Esophagus squamous epithelium (tissue), 5 donors: ENCODE data around the gene PUS7. TPM values are rescaled to one million over a fixed set of nuclear protein-coding genes. Genes with fewer than 3 reads are reported as not detected.
A peak's percentile ranks its signal among the peaks of the same experiment; 100 is the strongest.
"Not testable (repeated sequence)": the region's sequence is repeated elsewhere in the genome, so short reads cannot be mapped to it uniquely, and the experiment has no call there.

ENCODE experiments used
- DNase-seq: peaks from one replicate; lab custom pipeline; 2025; lab: John Stamatoyannopoulos, UW
- H3K27ac ChIP-seq, 4 donors: fragments of 200-600 bp; sonication (generic); one replicate each; pipeline ENCODE4 v1.5.1; 2016 to 2019; ENCODE audit warnings: mild to moderate bottlenecking in 1 of 4
- H3K27me3 ChIP-seq, 4 donors: fragments of 200-600 bp; sonication (generic); 1 replicate in 3 of 4; 2 replicates in 1 of 4; pipeline versions ENCODE4 v1.5.1 to v1.6.0; 2017 to 2021; ENCODE audit warnings: antibody characterized with exemption in 1 of 4
- H3K36me3 ChIP-seq, 3 donors: fragments of 200-600 bp; sonication (generic); one replicate each; pipeline ENCODE4 v1.5.1; 2016 to 2019
- H3K4me1 ChIP-seq, 3 donors: fragments of 200-600 bp; sonication (generic); one replicate each; pipeline ENCODE4 v1.5.1; 2017 to 2019
- H3K4me3 ChIP-seq, 4 donors: fragments of 200-600 bp; sonication (generic); 1 replicate in 3 of 4; 2 replicates in 1 of 4; pipeline ENCODE4 v1.5.1; 2016 to 2019; ENCODE audit warnings: mild to moderate bottlenecking in 2 of 4, moderate library complexity in 1 of 4
- H3K9me3 ChIP-seq, 3 donors: fragments of 200-600 bp; sonication (generic); one replicate each; pipeline ENCODE4 v1.5.1; 2016 to 2019
- POLR2A ChIP-seq, 4 donors: fragments of 450-650 bp; IDR thresholded peaks; one replicate each; pipeline ENCODE4 v1.6.1; 2017; ENCODE audit warnings: antibody characterized with exemption in 4 of 4, mild to moderate bottlenecking in 4 of 4, moderate library complexity in 3 of 4
- WGBS, 2 donors: methylation state at CpG; one replicate each; pipeline ENCODE4 v1.1.5; 2018; 5-methylcytosine and 5-hydroxymethylcytosine counted together
- intact Hi-C: fragments of 100-400 bp; cut with DNase I; formaldehyde crosslinking; loops from one replicate; pipeline ENCODE4 v1.15.0; 2022
- total RNA-seq, 4 donors: library from RNA; depleted of rRNA; stranded (reverse); fragments of >200 nt; gene quantifications; one replicate each; pipeline ENCODE4 v1.1.0, GENCODE V29; 2016
- TF ChIP-seq, protein P1 (sequence below), 6 experiments: fragments of 450-650 bp in 4 of 6; fragments of 200-600 bp in 2 of 6; sonication (generic) in 2 of 6; IDR thresholded peaks; one replicate each; pipeline ENCODE4 v1.5.1; 2016 to 2019; ENCODE audit warnings: antibody characterized with exemption in 6 of 6, mild to moderate bottlenecking in 4 of 6, moderate library complexity in 4 of 6
- donor health status: DM: yes; HTN: yes; CAD: no.

PUS7 gene
- total RNA-seq, 4 donors from 2014 or later: 9.6 to 33.0 (median 23.1) TPM

DNA sequence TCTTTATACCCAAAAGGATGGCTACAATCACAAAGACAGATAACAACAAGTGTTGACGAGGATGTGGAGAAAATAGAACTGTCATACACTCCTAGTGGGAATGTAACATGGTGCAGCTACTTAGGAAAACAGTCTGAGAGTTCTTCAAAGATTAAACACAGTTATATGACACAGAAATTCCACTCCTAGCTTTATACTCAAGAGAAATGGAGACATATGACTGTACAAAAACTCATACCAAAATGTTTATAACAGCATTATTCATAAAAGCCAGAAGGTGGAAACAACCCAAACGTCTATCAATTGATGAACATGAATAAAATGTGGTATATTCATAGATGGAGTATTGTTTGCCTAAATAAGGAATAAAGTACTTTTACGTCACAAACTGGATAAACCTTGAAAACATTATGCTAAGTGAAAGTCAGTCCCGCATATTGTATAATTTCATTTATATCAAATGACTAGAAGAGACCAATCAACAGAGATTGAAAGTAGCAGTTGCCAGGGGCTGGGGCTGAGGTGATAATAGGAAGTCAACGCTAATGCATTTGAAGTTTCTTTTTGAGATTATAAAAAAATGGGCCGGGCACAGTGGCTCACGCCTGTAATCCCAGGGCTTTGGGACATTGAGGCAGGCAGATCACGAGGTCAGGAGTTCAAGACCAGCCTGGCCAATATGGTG is 71.8 kb downstream of the PUS7 start:
- intact Hi-C loops: no loop called here
- peaks cover 0 to 15% (median 6%) of the 10 kb centered on the region in 3 donors for H3K4me1 ChIP-seq
- H3K36me3 ChIP-seq: no peaks in the 10 kb centered on the region
- DNase-seq: no peak
- no peaks in the 10 kb centered on the region for H3K9me3 ChIP-seq
- no peaks in the 10 kb centered on the region for H3K27me3 ChIP-seq
- TF ChIP-seq POLR2A (IDR thresholded peaks at IDR 0.05): no peak
- TF ChIP-seq, protein P1, sequence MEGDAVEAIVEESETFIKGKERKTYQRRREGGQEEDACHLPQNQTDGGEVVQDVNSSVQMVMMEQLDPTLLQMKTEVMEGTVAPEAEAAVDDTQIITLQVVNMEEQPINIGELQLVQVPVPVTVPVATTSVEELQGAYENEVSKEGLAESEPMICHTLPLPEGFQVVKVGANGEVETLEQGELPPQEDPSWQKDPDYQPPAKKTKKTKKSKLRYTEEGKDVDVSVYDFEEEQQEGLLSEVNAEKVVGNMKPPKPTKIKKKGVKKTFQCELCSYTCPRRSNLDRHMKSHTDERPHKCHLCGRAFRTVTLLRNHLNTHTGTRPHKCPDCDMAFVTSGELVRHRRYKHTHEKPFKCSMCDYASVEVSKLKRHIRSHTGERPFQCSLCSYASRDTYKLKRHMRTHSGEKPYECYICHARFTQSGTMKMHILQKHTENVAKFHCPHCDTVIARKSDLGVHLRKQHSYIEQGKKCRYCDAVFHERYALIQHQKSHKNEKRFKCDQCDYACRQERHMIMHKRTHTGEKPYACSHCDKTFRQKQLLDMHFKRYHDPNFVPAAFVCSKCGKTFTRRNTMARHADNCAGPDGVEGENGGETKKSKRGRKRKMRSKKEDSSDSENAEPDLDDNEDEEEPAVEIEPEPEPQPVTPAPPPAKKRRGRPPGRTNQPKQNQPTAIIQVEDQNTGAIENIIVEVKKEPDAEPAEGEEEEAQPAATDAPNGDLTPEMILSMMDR (IDR thresholded peaks at IDR 0.05): no peak
- no peak overlapping the region for H3K27ac ChIP-seq
- WGBS, 2 donors: 82 to 93% methylated on average over 8 of the region's 8 CpGs
- no peak overlapping the region for H3K4me3 ChIP-seq

DNA sequence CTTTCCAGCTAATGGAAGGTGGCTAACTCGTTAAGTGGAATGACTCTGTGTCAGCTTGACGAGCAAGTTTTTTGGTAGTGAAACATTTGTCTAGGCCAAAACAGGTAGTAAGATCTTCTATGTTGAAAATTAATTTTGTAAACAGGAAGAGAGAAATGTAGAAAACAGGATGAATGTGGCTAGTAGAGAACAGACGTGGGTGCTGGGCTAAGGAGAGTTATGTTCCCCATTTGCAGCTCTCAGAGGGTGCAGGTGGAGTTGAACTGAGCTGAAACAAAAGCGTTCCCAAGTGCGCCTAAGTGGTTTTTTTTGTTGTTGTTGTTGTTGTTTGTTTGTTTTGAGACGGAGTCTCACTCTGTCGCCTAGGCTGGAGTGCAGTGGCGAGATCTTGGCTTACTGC is 73.9 kb downstream of the PUS7 start:
- Histone ChIP-seq H3K27ac (no peak overlapping the region), H3K9me3 (no peaks in the 10 kb centered on the region), H3K27me3 (no peaks in the 10 kb centered on the region), H3K4me3 (no peak overlapping the region), H3K36me3 (no peaks in the 10 kb centered on the region), H3K4me1 (no peaks in the 10 kb centered on the region)
- 70 to 83% methylated on average over 8 of the region's 8 CpGs for WGBS, 2 donors
- DNase-seq: no peak
- intact Hi-C loops: no loop called here
- TF ChIP-seq, protein P1 (IDR thresholded peaks at IDR 0.05): no peak
- peak in 1 of 4 donors; percentile 10 for TF ChIP-seq POLR2A (IDR thresholded peaks at IDR 0.05)

DNA sequence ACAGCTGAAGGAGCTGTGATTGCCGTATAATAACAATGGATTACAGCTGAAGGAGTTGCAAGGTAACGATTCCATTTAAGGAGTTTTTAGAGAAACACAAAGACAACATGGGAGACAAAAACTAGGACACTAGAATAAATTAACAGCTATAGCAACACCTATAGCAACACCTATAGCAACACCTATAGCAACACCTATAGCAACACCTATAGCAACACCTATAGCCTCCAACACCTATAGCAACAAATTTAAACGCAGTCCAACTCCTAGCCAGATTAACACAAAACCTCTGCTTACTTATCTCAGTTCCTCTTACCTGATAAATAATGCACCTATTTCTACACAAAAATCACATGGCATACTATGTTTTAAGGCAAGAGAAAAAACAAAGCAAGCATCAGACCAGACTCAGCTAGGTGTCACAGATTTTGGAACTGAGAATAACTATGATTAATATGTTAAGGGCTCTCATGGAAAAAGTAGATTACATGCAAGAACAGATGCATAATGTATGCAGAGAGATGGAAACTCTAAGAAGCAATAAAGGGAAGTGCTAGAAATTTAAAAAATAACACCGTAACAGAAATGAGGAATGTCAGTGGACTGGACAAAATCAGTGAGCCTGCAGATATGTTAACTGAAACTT is 77.6 kb downstream of the PUS7 start:
- DNase-seq: no peak
- Histone ChIP-seq H3K9me3 (no peaks in the 10 kb centered on the region), H3K27ac (no peak overlapping the region), H3K4me3 (no peak overlapping the region), H3K27me3 (no peaks in the 10 kb centered on the region), H3K36me3 (no peaks in the 10 kb centered on the region), H3K4me1 (peaks cover 0 to 2% (median under 1%) of the 10 kb centered on the region in 3 donors)
- intact Hi-C loops: no loop called here
- WGBS, 2 donors: 69 to 85% methylated on average over 4 of the region's 4 CpGs
- TF ChIP-seq, protein P1 (IDR thresholded peaks at IDR 0.05): no peak
- no peak for TF ChIP-seq POLR2A (IDR thresholded peaks at IDR 0.05)

DNA sequence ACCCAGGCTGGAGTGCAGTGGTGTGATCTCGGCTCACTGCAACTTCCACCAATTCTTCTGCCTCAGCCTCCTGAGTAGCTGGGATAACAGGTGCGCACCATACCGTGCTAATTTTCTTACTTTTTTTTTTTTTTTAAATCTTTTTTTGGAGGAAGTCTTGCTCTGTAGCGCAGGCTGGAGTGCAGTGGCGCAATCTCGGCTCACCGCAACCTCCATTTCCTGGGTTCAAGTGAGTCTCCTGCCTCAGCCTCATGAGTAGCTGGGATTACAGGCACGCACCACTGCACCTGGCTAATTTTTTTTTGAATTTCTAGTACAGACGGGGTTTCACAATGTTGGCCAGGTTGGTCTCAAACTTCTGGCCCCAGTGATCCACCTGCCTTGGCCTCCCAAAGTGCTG is 79.9 kb downstream of the PUS7 start:
- intact Hi-C loops, H3K27me3 ChIP-seq, DNase-seq, H3K9me3 ChIP-seq, H3K27ac ChIP-seq, H3K4me3 ChIP-seq, H3K4me1 ChIP-seq, H3K36me3 ChIP-seq: not testable (repeated sequence)
- WGBS, 2 donors: 86 to 88% methylated on average over 5 to 8 of the region's 9 CpGs

DNA sequence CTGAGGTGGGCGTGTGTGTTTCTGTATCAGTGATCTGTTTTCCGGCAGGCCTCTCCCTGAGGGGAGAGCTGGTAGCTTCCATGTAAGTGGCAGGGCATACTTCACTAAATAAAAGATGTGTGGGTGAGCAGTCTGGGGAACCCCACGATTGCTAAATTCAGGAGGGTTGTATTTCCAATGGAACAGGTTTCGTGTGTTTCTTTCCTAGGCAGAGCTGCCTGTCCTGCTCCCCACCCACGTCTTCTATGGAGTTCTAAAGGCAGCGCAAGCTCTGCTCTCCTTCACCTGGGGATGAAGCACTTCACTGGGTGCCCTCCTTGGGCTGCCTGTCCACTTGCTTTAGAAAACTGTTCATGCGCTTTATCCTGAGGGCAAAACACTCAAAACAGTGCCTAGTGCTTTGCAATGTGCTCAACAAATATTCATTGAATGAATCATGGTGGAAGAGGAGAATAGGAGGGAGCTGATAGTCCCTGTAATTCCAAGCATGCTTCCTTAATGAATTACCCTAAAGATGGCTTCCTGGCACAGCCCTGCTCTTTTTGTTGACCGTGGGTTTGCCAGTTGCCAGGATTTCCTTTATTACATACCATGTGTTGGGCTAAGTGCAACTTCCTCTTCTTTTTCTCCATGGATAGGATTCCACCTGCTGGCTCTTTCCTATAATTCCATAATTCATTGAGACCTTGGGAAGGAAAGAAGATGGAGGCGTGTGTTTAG is 82.7 kb downstream of the PUS7 start:
- 35 to 42% methylated on average over 7 to 8 of the region's 9 CpGs for WGBS, 2 donors
- H3K27ac ChIP-seq: peak overlapping the region in 1 of 4 donors; percentile 42
- DNase-seq: no peak
- H3K4me3 ChIP-seq: no peak overlapping the region
- intact Hi-C loops: no loop called here
- TF ChIP-seq, protein P1 (IDR thresholded peaks at IDR 0.05): peak in 1 of 6 experiments; percentile 5
- no peak for TF ChIP-seq POLR2A (IDR thresholded peaks at IDR 0.05)
- H3K27me3 ChIP-seq: no peaks in the 10 kb centered on the region
- H3K9me3 ChIP-seq: no peaks in the 10 kb centered on the region
- H3K4me1 ChIP-seq: peaks cover 0 to 15% (median 5%) of the 10 kb centered on the region in 3 donors
- no peaks in the 10 kb centered on the region for H3K36me3 ChIP-seq
